Activated CD4-positive, alpha-beta T cell treated with anti-CD3 and anti-CD28 coated beads, Interleukin-2, amount 10 ng/mL, durations not matched to agents 24 days and 14 days (primary cell): ENCODE data around the gene SKIC3. TPM values are rescaled to one million over a fixed set of nuclear protein-coding genes. Genes with fewer than 3 reads are reported as not detected.

Experiments
- DNase-seq: peaks from one replicate; pipeline ENCODE4 v3.0.0; 2022
- H3K27ac Mint-ChIP-seq: one replicate; pipeline ENCODE4 v1.8.0; 2022; ENCODE audit warnings: mild to moderate bottlenecking, mixed read lengths
- H3K27me3 Mint-ChIP-seq: one replicate; pipeline ENCODE4 v1.8.0; 2022; ENCODE audit warnings: mixed read lengths
- H3K36me3 Mint-ChIP-seq: one replicate; pipeline ENCODE4 v1.8.0; 2022; ENCODE audit warnings: low read depth, mild to moderate bottlenecking, mixed read lengths
- H3K4me1 Mint-ChIP-seq: one replicate; pipeline ENCODE4 v1.8.0; 2021; ENCODE audit warnings: mixed read lengths
- H3K4me3 Mint-ChIP-seq: one replicate; pipeline ENCODE4 v1.8.0; 2022; ENCODE audit warnings: mild to moderate bottlenecking, moderate library complexity, mixed read lengths
- H3K9me3 Mint-ChIP-seq: one replicate; pipeline ENCODE4 v1.8.0; 2021; ENCODE audit warnings: mixed read lengths
- intact Hi-C: fragments of 100-400 bp; cut with micrococcal nuclease; formaldehyde crosslinking; loops from one replicate; pipeline ENCODE4 v1.15.1; 2023
- total RNA-seq: library from RNA; stranded (reverse); gene quantifications from 2 replicates; pipeline ENCODE4 v1.2.3, GENCODE V29; 2022

Gene SKIC3
- total RNA-seq, 1 donor from 2014 or later, result 61.2 TPM

- H3K27me3 Mint-ChIP-seq, result no peaks in the 10 kb centered on the region
- H3K27ac Mint-ChIP-seq, result no peak overlapping the region
- no peak for DNase-seq
- peaks cover 48% of the 10 kb centered on the region for H3K36me3 Mint-ChIP-seq
- no peak overlapping the region for H3K4me3 Mint-ChIP-seq
- intact Hi-C loops, result no loop called here
- no peaks in the 10 kb centered on the region for H3K9me3 Mint-ChIP-seq
- H3K4me1 Mint-ChIP-seq, result no peaks in the 10 kb centered on the region
Observed at GRCh38 chr5:95519681-95520080, 35.1 kb downstream of the SKIC3 start.

- no peak for DNase-seq
- H3K36me3 Mint-ChIP-seq, result peaks cover 48% of the 10 kb centered on the region
- H3K4me1 Mint-ChIP-seq, result no peaks in the 10 kb centered on the region
- no peaks in the 10 kb centered on the region for H3K27me3 Mint-ChIP-seq
- no peak overlapping the region for H3K27ac Mint-ChIP-seq
- intact Hi-C loops, result no loop called here
- H3K9me3 Mint-ChIP-seq, result no peaks in the 10 kb centered on the region
- no peak overlapping the region for H3K4me3 Mint-ChIP-seq
Observed at GRCh38 chr5:95519151-95519550, 35.6 kb downstream of the SKIC3 start.

GRCh38 chr5:95518417-95518816, 36.4 kb downstream of the SKIC3 start:
- Mint-ChIP-seq H3K9me3 (no peaks in the 10 kb centered on the region), H3K27me3 (no peaks in the 10 kb centered on the region), H3K27ac (no peak overlapping the region), H3K4me1 (no peaks in the 10 kb centered on the region), H3K36me3 (peaks cover 48% of the 10 kb centered on the region), H3K4me3 (no peak overlapping the region)
- intact Hi-C loops, result no loop called here
- no peak for DNase-seq

- DNase-seq, result no peak
- no peaks in the 10 kb centered on the region for H3K9me3 Mint-ChIP-seq
- no peak overlapping the region for H3K27ac Mint-ChIP-seq
- no peaks in the 10 kb centered on the region for H3K27me3 Mint-ChIP-seq
- H3K4me3 Mint-ChIP-seq, result no peak overlapping the region
- intact Hi-C loops, result no loop called here
- H3K36me3 Mint-ChIP-seq, result peaks cover 48% of the 10 kb centered on the region
- no peaks in the 10 kb centered on the region for H3K4me1 Mint-ChIP-seq
Observed at GRCh38 chr5:95511606-95512005, 43.2 kb downstream of the SKIC3 start.

- DNase-seq, result no peak
- intact Hi-C loops, result no loop called here
- no peaks in the 10 kb centered on the region for H3K9me3 Mint-ChIP-seq
- H3K4me3 Mint-ChIP-seq, result no peak overlapping the region
- H3K36me3 Mint-ChIP-seq, result peaks cover 52% of the 10 kb centered on the region
- no peaks in the 10 kb centered on the region for H3K4me1 Mint-ChIP-seq
- no peak overlapping the region for H3K27ac Mint-ChIP-seq
- H3K27me3 Mint-ChIP-seq, result no peaks in the 10 kb centered on the region
Observed at GRCh38 chr5:95508550-95508949, 46.2 kb downstream of the SKIC3 start.

Other genes with a start within 250 kb of the SKIC3 start
- gene FAM81B, start 163.6 kb downstream of the SKIC3 start, total RNA-seq, result not detected in 2 replicates
- 3.2 and 4.1 TPM in 2 replicates for gene ARSK, start 124 bp upstream of the SKIC3 start, total RNA-seq
- 0.33 and 0.56 TPM in 2 replicates for gene GPR150, start 65.1 kb upstream of the SKIC3 start, total RNA-seq
- gene RFESD, start 91.8 kb upstream of the SKIC3 start, total RNA-seq, result 4.0 and 4.2 TPM in 2 replicates
- gene SPATA9, start 128.0 kb upstream of the SKIC3 start, total RNA-seq, result not detected in 2 replicates
- gene RHOBTB3, start 176.4 kb upstream of the SKIC3 start, total RNA-seq, result 0.37 and 0.45 TPM in 2 replicates